DOHH2 (cell line): Measurements from ENCODE around the gene DCLRE1A.

Source experiments
- H3F3A ChIP-seq: fragments of 200-600 bp; sonication (generic), shearing (Covaris generic); 2 replicates; pipeline ENCODE4 v1.6.0; 2016; ENCODE audit warnings: antibody characterized with exemption, mild to moderate bottlenecking; ENCODE audit not compliant: control insufficient read depth, insufficient read depth
- H3K27ac ChIP-seq: fragments of 200-600 bp; sonication (generic); 2 replicates; pipeline ENCODE4 v1.5.1; 2014; ENCODE audit warnings: low read depth, mild to moderate bottlenecking, low read length, moderate library complexity
- H3K27me3 ChIP-seq: fragments of 200-600 bp; sonication (generic); 2 replicates; pipeline ENCODE4 v1.6.1; 2014; ENCODE audit warnings: mild to moderate bottlenecking, low read length, mixed read lengths; ENCODE audit not compliant: control insufficient read depth
- H3K36me3 ChIP-seq: fragments of 200-600 bp; sonication (generic); 2 replicates; pipeline ENCODE4 v1.6.1; 2014; ENCODE audit warnings: mild to moderate bottlenecking, low read length, moderate library complexity, mixed read lengths; ENCODE audit not compliant: control insufficient read depth
- H3K4me1 ChIP-seq: fragments of 200-600 bp; sonication (generic); 2 replicates; pipeline ENCODE4 v1.6.1; 2014; ENCODE audit warnings: mild to moderate bottlenecking, low read length, mixed read lengths; ENCODE audit not compliant: control insufficient read depth
- H3K4me2 ChIP-seq: fragments of 200-600 bp; sonication (generic); 2 replicates; pipeline ENCODE4 v1.6.0; 2014; ENCODE audit warnings: mild to moderate bottlenecking, low read length, moderate library complexity
- H3K4me3 ChIP-seq: fragments of 200-600 bp; sonication (generic); 2 replicates; pipeline ENCODE4 v1.5.1; 2014; ENCODE audit warnings: mild to moderate bottlenecking, low read length, mixed read lengths
- H3K79me2 ChIP-seq: fragments of 200-600 bp; sonication (generic); 2 replicates; pipeline ENCODE4 v1.6.1; 2014; ENCODE audit warnings: mild to moderate bottlenecking, low read length, mixed read lengths; ENCODE audit not compliant: control insufficient read depth
- H3K9me2 ChIP-seq: fragments of 200-600 bp; sonication (generic); replicated peaks from 2 replicates; pipeline ENCODE4 v1.6.1; 2014; ENCODE audit warnings: mild to moderate bottlenecking, low read length, mixed read lengths; ENCODE audit not compliant: control insufficient read depth
- H3K9me3 ChIP-seq: fragments of 200-600 bp; sonication (generic); 2 replicates; pipeline ENCODE4 v1.6.1; 2014; ENCODE audit warnings: antibody characterized with exemption, low read length, mixed read lengths; ENCODE audit not compliant: control insufficient read depth, insufficient read depth
- H4K20me1 ChIP-seq: fragments of 200-600 bp; sonication (generic); 2 replicates; pipeline ENCODE4 v1.6.0; 2014; ENCODE audit warnings: low read depth, mild to moderate bottlenecking, antibody characterized with exemption, low read length, moderate library complexity; ENCODE audit not compliant: control insufficient read depth, insufficient read depth
- CTCF ChIP-seq: fragments of 200-600 bp; sonication (generic); IDR thresholded peaks from one replicate; pipeline ENCODE4 v1.5.1; 2014; ENCODE audit warnings: antibody characterized with exemption, mild to moderate bottlenecking, low read depth, low read length; ENCODE audit not compliant: poor library complexity, severe bottlenecking
- EZH2phosphoT487 ChIP-seq: fragments of 200-600 bp; sonication (generic); IDR thresholded peaks from 2 replicates; pipeline ENCODE4 v1.6.1; 2017; ENCODE audit warnings: borderline replicate concordance, mild to moderate bottlenecking, antibody characterized with exemption, low read length, moderate library complexity, mixed read lengths

Gene DCLRE1A

GRCh38 chr10:113849140-113849803 lies 4.6 kb downstream of the DCLRE1A start:
- no peak overlapping the region for H3K4me3 ChIP-seq
- H3F3A ChIP-seq, result peaks cover 12% of the 10 kb centered on the region; the same call in 1 of the 2 replicates
- H3K9me2 ChIP-seq, result no peaks in the 10 kb centered on the region
- H3K4me2 ChIP-seq, result no peak overlapping the region; the same call in 1 of the 2 replicates
- H3K27me3 ChIP-seq, result no peaks in the 10 kb centered on the region
- no peaks in the 10 kb centered on the region for H4K20me1 ChIP-seq
- TF ChIP-seq EZH2phosphoT487 (no peak), CTCF (no peak)
- H3K27ac ChIP-seq, result no peak overlapping the region
- H3K9me3 ChIP-seq, result no peaks in the 10 kb centered on the region
- peaks cover 15% of the 10 kb centered on the region for H3K36me3 ChIP-seq
- peaks cover 44% of the 10 kb centered on the region for H3K4me1 ChIP-seq
- peaks cover 21% of the 10 kb centered on the region for H3K79me2 ChIP-seq

- no peak overlapping the region for H3K27ac ChIP-seq
- TF ChIP-seq EZH2phosphoT487 (no peak), CTCF (no peak)
- no peaks in the 10 kb centered on the region for H3K9me3 ChIP-seq
- peaks cover 21% of the 10 kb centered on the region for H3K36me3 ChIP-seq
- peaks cover 19% of the 10 kb centered on the region for H3K4me1 ChIP-seq
- no peaks in the 10 kb centered on the region for H3K9me2 ChIP-seq
- no peak overlapping the region for H3K4me3 ChIP-seq
- H3K4me2 ChIP-seq, result no peak overlapping the region; the same call in 1 of the 2 replicates
- H3K27me3 ChIP-seq, result no peaks in the 10 kb centered on the region
- H3K79me2 ChIP-seq, result peaks cover 9% of the 10 kb centered on the region
- peaks cover 3% of the 10 kb centered on the region; the same call in 1 of the 2 replicates for H3F3A ChIP-seq
- no peaks in the 10 kb centered on the region for H4K20me1 ChIP-seq
Measured at GRCh38 chr10:113846036-113846435, 7.8 kb downstream of the DCLRE1A start.

GRCh38 chr10:113843972-113844485 lies 9.9 kb downstream of the DCLRE1A start:
- Histone ChIP-seq H3K4me3 (no peak overlapping the region), H3K27ac (no peak overlapping the region), H3K4me2 (no peak overlapping the region), H3K9me3 (no peaks in the 10 kb centered on the region), H3K27me3 (no peaks in the 10 kb centered on the region), H3K79me2 (no peaks in the 10 kb centered on the region), H3K36me3 (peaks cover 11% of the 10 kb centered on the region; the same call in 1 of the 2 replicates), H4K20me1 (no peaks in the 10 kb centered on the region), H3K4me1 (peaks cover 8% of the 10 kb centered on the region), H3K9me2 (no peaks in the 10 kb centered on the region), H3F3A (peaks cover 2% of the 10 kb centered on the region; the same call in 1 of the 2 replicates)
- TF ChIP-seq EZH2phosphoT487 (no peak), CTCF (no peak)
